HG02852 (cell line): Measurements from ENCODE around the gene CENPL.
"Not testable (repeated sequence)": the region's sequence is repeated elsewhere in the genome, so short reads cannot be mapped to it uniquely, and the experiment has no call there.

Source experiments
- ATAC-seq: cut with Tn5 transposase; IDR thresholded peaks from one replicate; pipeline ENCODE4 v1.9.1; 2021; ENCODE audit warnings: mild to moderate bottlenecking, moderate library complexity; ENCODE audit not compliant: unreplicated experiment

Gene CENPL

GRCh38 chr1:173764331-173764730, 60.4 kb downstream of the CENPL start:
- not testable (repeated sequence) for ATAC-seq

GRCh38 chr1:173758980-173759379, 65.7 kb downstream of the CENPL start:
- no peak for ATAC-seq

DNA sequence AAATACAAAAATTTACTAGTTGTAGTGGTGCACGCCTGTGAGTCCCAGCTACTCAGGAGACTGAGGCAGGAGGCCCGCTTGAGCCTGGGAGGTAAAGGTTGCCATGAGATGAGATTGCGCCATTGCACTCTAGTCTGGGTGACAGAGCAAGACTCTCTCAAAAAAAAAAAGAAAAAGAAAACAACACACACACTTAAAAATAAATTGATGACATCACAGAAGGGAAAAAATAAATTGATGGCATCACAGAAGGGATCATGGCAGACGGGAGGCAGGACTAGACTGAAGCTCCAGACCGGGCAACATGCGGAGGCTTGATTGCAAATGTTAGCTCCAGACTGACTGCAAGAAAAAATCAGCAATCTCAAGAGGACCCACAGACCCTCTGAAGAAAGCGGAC, 66.6 kb downstream of the CENPL start:
- no peak for ATAC-seq

- ATAC-seq = no peak
These were observed 67.0 kb downstream of the CENPL start for GRCh38 chr1:173757666-173758065.

GRCh38 chr1:173753830-173754229, 70.9 kb downstream of the CENPL start:
- no peak for ATAC-seq
